Fibroblast of pulmonary artery (primary cell): ENCODE data around the gene INHA.

Experiments
- DNase-seq: peaks from one replicate; pipeline ENCODE4 v3.0.0-alpha.2; 2010; ENCODE audit warnings: low read depth
- H3K4me3 ChIP-seq: replicated peaks from 2 replicates; pipeline ENCODE4 v1.5.1; 2011; ENCODE audit warnings: low read depth, mild to moderate bottlenecking, control low read depth, low read length, moderate library complexity
- CTCF ChIP-seq: IDR thresholded peaks from 2 replicates; pipeline ENCODE4 v1.5.1; 2011; ENCODE audit warnings: mild to moderate bottlenecking, control low read depth, low read length, inconsistent platforms; ENCODE audit errors: missing control alignments

The INHA gene

GRCh38 chr2:219563271-219563928 is 8.7 kb upstream of the INHA start:
- no peak for TF ChIP-seq CTCF
- DNase-seq, result no peak
- H3K4me3 ChIP-seq, result no peak overlapping the region

GRCh38 chr2:219565130-219566080 is 6.7 kb upstream of the INHA start:
- no peak for TF ChIP-seq CTCF
- DNase-seq, result no peak
- H3K4me3 ChIP-seq, result no peak overlapping the region

GRCh38 chr2:219566640-219567039 is 5.5 kb upstream of the INHA start:
- TF ChIP-seq CTCF, result no peak
- DNase-seq, result no peak
- H3K4me3 ChIP-seq, result no peak overlapping the region

- no peak for DNase-seq
- no peak for TF ChIP-seq CTCF
- no peak overlapping the region for H3K4me3 ChIP-seq
Observed at GRCh38 chr2:219567131-219567530, 5.0 kb upstream of the INHA start.

- H3K4me3 ChIP-seq, result no peak overlapping the region
- no peak for TF ChIP-seq CTCF
- no peak for DNase-seq
Observed at GRCh38 chr2:219567791-219568361, 4.2 kb upstream of the INHA start.

GRCh38 chr2:219569041-219569440 is 3.1 kb upstream of the INHA start:
- no peak for TF ChIP-seq CTCF

More at GRCh38 chr2:219569041-219569440, 3.1 kb upstream of the INHA start:
- DNase-seq, result no peak
- no peak overlapping the region for H3K4me3 ChIP-seq
